ENCODE data around the gene BEND6. TPM values are rescaled to one million over a fixed set of nuclear protein-coding genes. Genes with fewer than 3 reads are reported as not detected.

BEND6 gene
- total and polyA plus RNA-seq, 2 donors: 3.3 to 12.8 TPM

Small RNA genes lying within 50 kb of the gene (small RNA-seq; reads per million reads assigned to genes)
- gene FTH1P15 (not detected), gene RNU6-626P (not detected)

Other genes with a start within 250 kb of the BEND6 start
- 65.2 TPM for gene KIAA1586, start 91.6 kb downstream of the BEND6 start, total RNA-seq
- 5.4 TPM for gene KIAA1586, start 91.6 kb downstream of the BEND6 start, polyA plus RNA-seq
- gene ZNF451, start 135.1 kb downstream of the BEND6 start, total RNA-seq: 173 TPM
- 12.4 TPM for gene ZNF451, start 135.1 kb downstream of the BEND6 start, polyA plus RNA-seq
- 82.3 TPM for gene BAG2, start 217.2 kb downstream of the BEND6 start, total RNA-seq
- 34.3 TPM for gene BAG2, start 217.2 kb downstream of the BEND6 start, polyA plus RNA-seq